Measurements from ENCODE around the gene GPATCH2L. TPM values are rescaled to one million over a fixed set of nuclear protein-coding genes. Genes with fewer than 3 reads are reported as not detected.

The GPATCH2L gene
- total RNA-seq, 3 donors from 2014 or later = 33.9 to 59.3 (median 40.9) TPM

GRCh38 chr14:76232800-76233199 is 81.1 kb downstream of the GPATCH2L start:
- Histone ChIP-seq H3K4me3 (no peak overlapping the region), H3K9me3 (no peaks in the 10 kb centered on the region), H3K36me3 (ENCODE audit: low read depth) (no peaks in the 10 kb centered on the region), H3K4me1 (ENCODE audit: low read depth) (no peaks in the 10 kb centered on the region)
- ATAC-seq (no peak), DNase-seq (no peak)
- intact Hi-C loops (cut with DNase I, micrococcal nuclease) = no loop called here
- TF ChIP-seq CTCF (IDR thresholded peaks at IDR 0.05) = no peak

- intact Hi-C loops (cut with DNase I, micrococcal nuclease) = no loop called here
Observed at GRCh38 chr14:76235628-76236027, 83.9 kb downstream of the GPATCH2L start.

GRCh38 chr14:76236172-76237130 is 84.7 kb downstream of the GPATCH2L start:
- Histone ChIP-seq H3K36me3 (ENCODE audit: low read depth) (no peaks in the 10 kb centered on the region), H3K4me1 (ENCODE audit: low read depth) (no peaks in the 10 kb centered on the region), H3K9me3 (peaks cover 8% of the 10 kb centered on the region), H3K4me3 (no peak overlapping the region)
- TF ChIP-seq CTCF (IDR thresholded peaks at IDR 0.05) = no peak
- intact Hi-C loops (cut with DNase I, micrococcal nuclease) = no loop called here
- DNase-seq = no peak
- no peak for ATAC-seq

More at GRCh38 chr14:76235628-76236027, 83.9 kb downstream of the GPATCH2L start:
- TF ChIP-seq CTCF (IDR thresholded peaks at IDR 0.05) = no peak
- H3K36me3 ChIP-seq (ENCODE audit: low read depth) = no peaks in the 10 kb centered on the region
- DNase-seq (no peak), ATAC-seq (no peak)
- H3K4me3 ChIP-seq = no peak overlapping the region
- no peaks in the 10 kb centered on the region for H3K4me1 ChIP-seq (ENCODE audit: low read depth)
- no peaks in the 10 kb centered on the region for H3K9me3 ChIP-seq

- intact Hi-C loops (cut with DNase I, micrococcal nuclease) = no loop called here
- DNase-seq (no peak), ATAC-seq (no peak)
- no peak for TF ChIP-seq CTCF (IDR thresholded peaks at IDR 0.05)
- Histone ChIP-seq H3K9me3 (peaks cover 12% of the 10 kb centered on the region), H3K4me3 (no peak overlapping the region), H3K4me1 (ENCODE audit: low read depth) (no peaks in the 10 kb centered on the region), H3K36me3 (ENCODE audit: low read depth) (no peaks in the 10 kb centered on the region)
Observed at GRCh38 chr14:76237349-76237990, 85.7 kb downstream of the GPATCH2L start.

- intact Hi-C loops (cut with DNase I, micrococcal nuclease) = no loop called here
- Histone ChIP-seq H3K4me1 (ENCODE audit: low read depth) (no peaks in the 10 kb centered on the region), H3K36me3 (ENCODE audit: low read depth) (no peaks in the 10 kb centered on the region), H3K4me3 (no peak overlapping the region), H3K9me3 (peaks cover 20% of the 10 kb centered on the region)
- ATAC-seq (no peak), DNase-seq (no peak)
- no peak for TF ChIP-seq CTCF (IDR thresholded peaks at IDR 0.05)
Observed at GRCh38 chr14:76245097-76245496, 93.4 kb downstream of the GPATCH2L start.

Data from mucosa of descending colon (tissue), 3 donors.